Central memory CD8-positive, alpha-beta T cell (primary cell): ENCODE data around the gene RASAL1.

Experiments
- ATAC-seq: fragments of 150-1000 bp; cut with Tn5 transposase; replicated peaks from 2 replicates; pipeline ENCODE4 v1.10.0; 2022; ENCODE audit warnings: mild to moderate bottlenecking, moderate FRiP score, moderate number of reproducible peaks; ENCODE audit not compliant: poor library complexity, severe bottlenecking; ENCODE audit errors: extremely low read depth
- DNase-seq, 2 donors: peaks; one replicate each; pipeline ENCODE4 v3.0.0; 2021; ENCODE audit warnings: low spot score in 2 of 2
- H3K27ac Mint-ChIP-seq: one replicate; pipeline ENCODE4 v1.8.0; 2022; ENCODE audit warnings: low read depth, mild to moderate bottlenecking, moderate library complexity, mixed read lengths
- H3K27me3 Mint-ChIP-seq: one replicate; pipeline ENCODE4 v1.8.0; 2022; ENCODE audit warnings: mixed read lengths
- H3K36me3 Mint-ChIP-seq: one replicate; pipeline ENCODE4 v1.8.0; 2022; ENCODE audit warnings: mild to moderate bottlenecking, moderate library complexity, mixed read lengths; ENCODE audit not compliant: insufficient read depth
- H3K4me1 Mint-ChIP-seq: one replicate; pipeline ENCODE4 v1.8.0; 2022; ENCODE audit warnings: mixed read lengths
- H3K4me3 Mint-ChIP-seq: one replicate; pipeline ENCODE4 v1.8.0; 2022; ENCODE audit warnings: mild to moderate bottlenecking, moderate library complexity, mixed read lengths
- H3K9me3 Mint-ChIP-seq: one replicate; pipeline ENCODE4 v1.8.0; 2022; ENCODE audit warnings: mixed read lengths

RASAL1 gene

GRCh38 chr12:113115455-113116126, 20.0 kb downstream of the RASAL1 start:
- Mint-ChIP-seq H3K4me3 (no peak overlapping the region), H3K4me1 (peaks cover 5% of the 10 kb centered on the region), H3K9me3 (no peaks in the 10 kb centered on the region), H3K36me3 (no peaks in the 10 kb centered on the region), H3K27me3 (peaks cover 9% of the 10 kb centered on the region), H3K27ac (no peak overlapping the region)
- ATAC-seq: no peak
- no peak for DNase-seq

- DNase-seq: no peak
- Mint-ChIP-seq H3K27me3 (no peaks in the 10 kb centered on the region), H3K4me3 (no peak overlapping the region), H3K36me3 (no peaks in the 10 kb centered on the region), H3K27ac (no peak overlapping the region), H3K4me1 (peaks cover 15% of the 10 kb centered on the region), H3K9me3 (no peaks in the 10 kb centered on the region)
- ATAC-seq: no peak
Observed at GRCh38 chr12:113114447-113115178, 20.9 kb downstream of the RASAL1 start.

- Mint-ChIP-seq H3K9me3 (no peaks in the 10 kb centered on the region), H3K4me1 (peaks cover 21% of the 10 kb centered on the region)
Observed at GRCh38 chr12:113113397-113113796, 22.2 kb downstream of the RASAL1 start.

GRCh38 chr12:113112043-113112899, 23.3 kb downstream of the RASAL1 start:
- Mint-ChIP-seq H3K4me1 (peaks cover 21% of the 10 kb centered on the region), H3K27ac (no peak overlapping the region), H3K27me3 (no peaks in the 10 kb centered on the region), H3K4me3 (no peak overlapping the region), H3K36me3 (peaks cover 2% of the 10 kb centered on the region), H3K9me3 (no peaks in the 10 kb centered on the region)
- DNase-seq: no peak
- ATAC-seq: no peak

More at GRCh38 chr12:113113397-113113796, 22.2 kb downstream of the RASAL1 start:
- H3K4me3 Mint-ChIP-seq: no peak overlapping the region
- DNase-seq (no peak), ATAC-seq (no peak)
- H3K27me3 Mint-ChIP-seq: no peaks in the 10 kb centered on the region
- H3K27ac Mint-ChIP-seq: no peak overlapping the region
- H3K36me3 Mint-ChIP-seq: peaks cover 2% of the 10 kb centered on the region

GRCh38 chr12:113111247-113111646, 24.3 kb downstream of the RASAL1 start:
- peaks cover 2% of the 10 kb centered on the region for H3K36me3 Mint-ChIP-seq

GRCh38 chr12:113109872-113110599, 25.5 kb downstream of the RASAL1 start:
- H3K27ac Mint-ChIP-seq: peak overlapping the region; percentile 5
- H3K27me3 Mint-ChIP-seq: no peaks in the 10 kb centered on the region
- no peak overlapping the region for H3K4me3 Mint-ChIP-seq
- DNase-seq (no peak), ATAC-seq (peak; percentile 88)
- peaks cover 2% of the 10 kb centered on the region for H3K36me3 Mint-ChIP-seq
- H3K9me3 Mint-ChIP-seq: no peaks in the 10 kb centered on the region
- H3K4me1 Mint-ChIP-seq: peaks cover 21% of the 10 kb centered on the region

More at GRCh38 chr12:113111247-113111646, 24.3 kb downstream of the RASAL1 start:
- Mint-ChIP-seq H3K4me1 (peaks cover 21% of the 10 kb centered on the region), H3K27me3 (no peaks in the 10 kb centered on the region), H3K9me3 (no peaks in the 10 kb centered on the region), H3K4me3 (no peak overlapping the region), H3K27ac (no peak overlapping the region)
- no peak for DNase-seq
- no peak for ATAC-seq

- no peak for ATAC-seq
- Mint-ChIP-seq H3K27ac (peak overlapping the region; percentile 5), H3K27me3 (no peaks in the 10 kb centered on the region), H3K4me3 (no peak overlapping the region), H3K4me1 (peaks cover 21% of the 10 kb centered on the region), H3K36me3 (peaks cover 2% of the 10 kb centered on the region), H3K9me3 (no peaks in the 10 kb centered on the region)
- DNase-seq: no peak
Observed at GRCh38 chr12:113109360-113109759, 26.2 kb downstream of the RASAL1 start.

GRCh38 chr12:113108308-113108707, 27.3 kb downstream of the RASAL1 start:
- H3K9me3 Mint-ChIP-seq: no peaks in the 10 kb centered on the region
- no peak for ATAC-seq
- H3K27me3 Mint-ChIP-seq: no peaks in the 10 kb centered on the region
- peaks cover 6% of the 10 kb centered on the region for H3K36me3 Mint-ChIP-seq
- H3K4me3 Mint-ChIP-seq: no peak overlapping the region
- no peak overlapping the region for H3K27ac Mint-ChIP-seq
- DNase-seq: no peak
- peaks cover 29% of the 10 kb centered on the region for H3K4me1 Mint-ChIP-seq

GRCh38 chr12:113106361-113106760, 29.2 kb downstream of the RASAL1 start:
- Mint-ChIP-seq H3K9me3 (no peaks in the 10 kb centered on the region), H3K27me3 (no peaks in the 10 kb centered on the region), H3K27ac (peak overlapping the region; percentile 17), H3K4me1 (peaks cover 28% of the 10 kb centered on the region), H3K4me3 (no peak overlapping the region), H3K36me3 (peaks cover 6% of the 10 kb centered on the region)
- DNase-seq (no peak), ATAC-seq (no peak)

GRCh38 chr12:113105606-113106271, 29.8 kb downstream of the RASAL1 start:
- no peaks in the 10 kb centered on the region for H3K27me3 Mint-ChIP-seq
- peaks cover 6% of the 10 kb centered on the region for H3K36me3 Mint-ChIP-seq
- no peaks in the 10 kb centered on the region for H3K9me3 Mint-ChIP-seq
- no peak overlapping the region for H3K27ac Mint-ChIP-seq
- DNase-seq (no peak), ATAC-seq (no peak)
- no peak overlapping the region for H3K4me3 Mint-ChIP-seq
- H3K4me1 Mint-ChIP-seq: peaks cover 23% of the 10 kb centered on the region

- peak overlapping the region; percentile 22 for H3K27ac Mint-ChIP-seq
- no peak overlapping the region for H3K4me3 Mint-ChIP-seq
Observed at GRCh38 chr12:113104953-113105510, 30.5 kb downstream of the RASAL1 start.

More at GRCh38 chr12:113104953-113105510, 30.5 kb downstream of the RASAL1 start:
- ATAC-seq: no peak
- peaks cover 18% of the 10 kb centered on the region for H3K4me1 Mint-ChIP-seq
- DNase-seq: no peak
- no peaks in the 10 kb centered on the region for H3K9me3 Mint-ChIP-seq
- peaks cover 6% of the 10 kb centered on the region for H3K36me3 Mint-ChIP-seq
- H3K27me3 Mint-ChIP-seq: no peaks in the 10 kb centered on the region
